Measurements from ENCODE around the gene SLA2.

DNA sequence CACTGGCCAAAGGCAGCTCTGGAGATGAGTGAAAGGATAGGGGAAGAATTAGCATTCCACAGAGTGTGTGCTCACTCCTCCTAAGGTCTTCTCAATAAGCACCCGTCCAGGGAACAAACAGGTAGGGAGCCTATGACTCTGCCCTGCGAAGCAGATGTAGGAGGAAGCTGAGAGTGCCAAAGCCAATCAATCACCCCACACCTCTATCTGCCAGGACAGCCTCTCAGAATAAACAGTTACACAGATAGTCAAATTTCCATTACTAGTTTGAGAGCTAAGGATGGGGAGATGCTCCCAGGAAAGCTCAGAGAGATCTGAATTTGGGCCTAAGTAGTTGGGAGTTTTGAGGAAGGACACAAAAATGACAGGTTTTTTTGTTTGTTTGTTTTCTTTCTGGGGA, 40.5 kb upstream of the SLA2 start:
- TF ChIP-seq, protein P1, sequence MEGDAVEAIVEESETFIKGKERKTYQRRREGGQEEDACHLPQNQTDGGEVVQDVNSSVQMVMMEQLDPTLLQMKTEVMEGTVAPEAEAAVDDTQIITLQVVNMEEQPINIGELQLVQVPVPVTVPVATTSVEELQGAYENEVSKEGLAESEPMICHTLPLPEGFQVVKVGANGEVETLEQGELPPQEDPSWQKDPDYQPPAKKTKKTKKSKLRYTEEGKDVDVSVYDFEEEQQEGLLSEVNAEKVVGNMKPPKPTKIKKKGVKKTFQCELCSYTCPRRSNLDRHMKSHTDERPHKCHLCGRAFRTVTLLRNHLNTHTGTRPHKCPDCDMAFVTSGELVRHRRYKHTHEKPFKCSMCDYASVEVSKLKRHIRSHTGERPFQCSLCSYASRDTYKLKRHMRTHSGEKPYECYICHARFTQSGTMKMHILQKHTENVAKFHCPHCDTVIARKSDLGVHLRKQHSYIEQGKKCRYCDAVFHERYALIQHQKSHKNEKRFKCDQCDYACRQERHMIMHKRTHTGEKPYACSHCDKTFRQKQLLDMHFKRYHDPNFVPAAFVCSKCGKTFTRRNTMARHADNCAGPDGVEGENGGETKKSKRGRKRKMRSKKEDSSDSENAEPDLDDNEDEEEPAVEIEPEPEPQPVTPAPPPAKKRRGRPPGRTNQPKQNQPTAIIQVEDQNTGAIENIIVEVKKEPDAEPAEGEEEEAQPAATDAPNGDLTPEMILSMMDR (IDR thresholded peaks at IDR 0.05; ENCODE audit: insufficient read depth, low read length, poor library complexity, severe bottlenecking) = no peak
- no peak for TF ChIP-seq EZH2phosphoT487 (conservative IDR thresholded peaks at IDR 0.05; ENCODE audit: low read length)

All from SU-DHL-6 (cell line).